ENCODE data around the gene CMTM2. TPM values are rescaled to one million over a fixed set of nuclear protein-coding genes. Genes with fewer than 3 reads are reported as not detected.

The CMTM2 gene
- polyA plus RNA-seq, 1 donor from 2014 or later, result 0.25 TPM

GRCh38 chr16:66569827-66570405, 9.3 kb upstream of the CMTM2 start:
- Histone ChIP-seq H3K9me2 (ENCODE audit: insufficient read depth, low read length) (no peaks in the 10 kb centered on the region), H3K79me2 (replicated peaks; ENCODE audit: insufficient read depth, low read length) (no peaks in the 10 kb centered on the region), H3K4me2 (ENCODE audit: low read length) (no peak overlapping the region), H4K20me1 (ENCODE audit: insufficient read depth) (no peaks in the 10 kb centered on the region), H3K4me3 (ENCODE audit: low read length) (no peak overlapping the region), H2AFZ (ENCODE audit: low read depth, low read length) (no peak overlapping the region), H3K9ac (ENCODE audit: low read length) (no peak overlapping the region), H3K27ac (ENCODE audit: low read length) (no peak overlapping the region), H3F3A (ENCODE audit: insufficient read depth, low read length, poor library complexity, severe bottlenecking) (no peaks in the 10 kb centered on the region), H3K9me3 (ENCODE audit: low read length) (no peaks in the 10 kb centered on the region), H3K36me3 (ENCODE audit: insufficient read depth, low read length) (no peaks in the 10 kb centered on the region), H3K27me3 (ENCODE audit: insufficient read depth, low read depth, low read length) (no peaks in the 10 kb centered on the region)
- no peak for TF ChIP-seq SMC3 (conservative IDR thresholded peaks at IDR 0.05; ENCODE audit: poor library complexity)
- TF ChIP-seq MXI1 (conservative IDR thresholded peaks at IDR 0.05; ENCODE audit: poor library complexity, severe bottlenecking), result no peak
- TF ChIP-seq RAD21 (conservative IDR thresholded peaks at IDR 0.05), result no peak
- no peak for TF ChIP-seq REST (IDR thresholded peaks at IDR 0.05; ENCODE audit: borderline replicate concordance)
- TF ChIP-seq CTCF (IDR thresholded peaks at IDR 0.05; ENCODE audit: poor library complexity, severe bottlenecking), result no peak
- no peak for TF ChIP-seq EZH2 (IDR thresholded peaks at IDR 0.05; ENCODE audit: borderline replicate concordance, insufficient read depth, low read length, poor library complexity, severe bottlenecking)
- no peak for TF ChIP-seq TAF1 (IDR thresholded peaks at IDR 0.05; ENCODE audit: low read depth)
- no peak for TF ChIP-seq POLR2AphosphoS5 (IDR thresholded peaks at IDR 0.05)
- no peak for TF ChIP-seq EP300 (conservative IDR thresholded peaks at IDR 0.05; ENCODE audit: poor library complexity, severe bottlenecking)

GRCh38 chr16:66572356-66572755, 6.9 kb upstream of the CMTM2 start:
- Histone ChIP-seq H3K4me2 (ENCODE audit: low read length) (no peak overlapping the region), H3K79me2 (replicated peaks; ENCODE audit: insufficient read depth, low read length) (no peaks in the 10 kb centered on the region), H3K27me3 (ENCODE audit: insufficient read depth, low read depth, low read length) (no peaks in the 10 kb centered on the region), H2AFZ (ENCODE audit: low read depth, low read length) (no peak overlapping the region), H3K9me3 (ENCODE audit: low read length) (no peaks in the 10 kb centered on the region), H4K20me1 (ENCODE audit: insufficient read depth) (no peaks in the 10 kb centered on the region), H3K27ac (ENCODE audit: low read length) (no peak overlapping the region), H3K4me3 (ENCODE audit: low read length) (no peak overlapping the region), H3K9me2 (ENCODE audit: insufficient read depth, low read length) (no peaks in the 10 kb centered on the region), H3K36me3 (ENCODE audit: insufficient read depth, low read length) (no peaks in the 10 kb centered on the region), H3F3A (ENCODE audit: insufficient read depth, low read length, poor library complexity, severe bottlenecking) (no peaks in the 10 kb centered on the region), H3K9ac (ENCODE audit: low read length) (no peak overlapping the region)
- no peak for TF ChIP-seq CTCF (IDR thresholded peaks at IDR 0.05; ENCODE audit: poor library complexity, severe bottlenecking)
- no peak for TF ChIP-seq REST (IDR thresholded peaks at IDR 0.05; ENCODE audit: borderline replicate concordance)
